HG03521 (cell line): ENCODE data around the gene C10orf95.
"Not testable (repeated sequence)": the region's sequence is repeated elsewhere in the genome, so short reads cannot be mapped to it uniquely, and the experiment has no call there.

Experiments used
- ATAC-seq: cut with Tn5 transposase; IDR thresholded peaks from one replicate; pipeline ENCODE4 v1.9.1; 2021; ENCODE audit warnings: mild to moderate bottlenecking, moderate library complexity; ENCODE audit not compliant: unreplicated experiment

The C10orf95 gene

GRCh38 chr10:102451105-102451969 is at the start of gene C10orf95:
Gene C10orf95, minus strand, starts transcription at chr10:102451543. Its CDS starts 450 bp downstream, at chr10:102451093.
- no peak for ATAC-seq

GRCh38 chr10:102500686-102501085 is 49.3 kb upstream of the C10orf95 start:
- ATAC-seq, result not testable (repeated sequence)

- no peak for ATAC-seq
Observed at GRCh38 chr10:102499356-102499755, 48.0 kb upstream of the C10orf95 start.

- ATAC-seq, result no peak
Observed at GRCh38 chr10:102497545-102497944, 46.2 kb upstream of the C10orf95 start.

GRCh38 chr10:102493771-102494170 is 42.4 kb upstream of the C10orf95 start:
- no peak for ATAC-seq

- ATAC-seq, result no peak
Observed at GRCh38 chr10:102492983-102493382, 41.6 kb upstream of the C10orf95 start.

GRCh38 chr10:102492344-102492939 is 41.1 kb upstream of the C10orf95 start:
- no peak for ATAC-seq

- ATAC-seq, result no peak
Observed at GRCh38 chr10:102491136-102491535, 39.8 kb upstream of the C10orf95 start.

GRCh38 chr10:102485093-102485784 is 33.9 kb upstream of the C10orf95 start:
- no peak for ATAC-seq

- ATAC-seq, result no peak
Observed at GRCh38 chr10:102484021-102484420, 32.7 kb upstream of the C10orf95 start.

GRCh38 chr10:102480396-102480795 is 29.1 kb upstream of the C10orf95 start:
- ATAC-seq, result no peak

GRCh38 chr10:102479651-102480050 is 28.3 kb upstream of the C10orf95 start:
- no peak for ATAC-seq

- ATAC-seq, result no peak
Observed at GRCh38 chr10:102476466-102477141, 25.3 kb upstream of the C10orf95 start.

GRCh38 chr10:102475451-102476040 is 24.2 kb upstream of the C10orf95 start:
- ATAC-seq, result no peak

- no peak for ATAC-seq
Observed at GRCh38 chr10:102473445-102474331, 22.3 kb upstream of the C10orf95 start.

GRCh38 chr10:102470579-102471546 is 19.5 kb upstream of the C10orf95 start:
- ATAC-seq, result no peak

- no peak for ATAC-seq
Observed at GRCh38 chr10:102468683-102469082, 17.3 kb upstream of the C10orf95 start.

- ATAC-seq, result no peak
Observed at GRCh38 chr10:102467971-102468438, 16.7 kb upstream of the C10orf95 start.
